Activated CD8-positive, alpha-beta memory T cell treated with anti-CD3 and anti-CD28 coated beads, Interleukin-2, amount 50 U/mL, for 48 hours (primary cell): ENCODE measurements around the gene SMTNL1.
A peak's percentile ranks its signal among the peaks of the same experiment; 100 is the strongest.

Experiments
- DNase-seq: peaks from one replicate; pipeline ENCODE4 v3.0.0-alpha.2; 2020

The SMTNL1 gene

GRCh38 chr11:57545883-57546282 lies 8.5 kb downstream of the SMTNL1 start:
- DNase-seq = no peak

GRCh38 chr11:57546451-57546850 lies 9.1 kb downstream of the SMTNL1 start:
- DNase-seq = no peak

- no peak for DNase-seq
Measured at GRCh38 chr11:57546869-57547475, 9.6 kb downstream of the SMTNL1 start.

GRCh38 chr11:57547854-57548377 lies 10.5 kb downstream of the SMTNL1 start:
- no peak for DNase-seq

- no peak for DNase-seq
Measured at GRCh38 chr11:57549983-57550382, 12.6 kb downstream of the SMTNL1 start.

- DNase-seq = no peak
Measured at GRCh38 chr11:57551941-57552340, 14.5 kb downstream of the SMTNL1 start.

GRCh38 chr11:57552479-57552878 lies 15.1 kb downstream of the SMTNL1 start:
- no peak for DNase-seq

GRCh38 chr11:57555393-57555792 lies 18.0 kb downstream of the SMTNL1 start:
- DNase-seq = no peak

- no peak for DNase-seq
Measured at GRCh38 chr11:57556041-57556440, 18.6 kb downstream of the SMTNL1 start.

- DNase-seq = no peak
Measured at GRCh38 chr11:57560146-57560545, 22.8 kb downstream of the SMTNL1 start.

GRCh38 chr11:57562596-57562995 lies 25.2 kb downstream of the SMTNL1 start:
- DNase-seq = no peak

GRCh38 chr11:57566005-57566904 lies 28.9 kb downstream of the SMTNL1 start:
- no peak for DNase-seq

- DNase-seq = no peak
Measured at GRCh38 chr11:57566905-57567514, 29.6 kb downstream of the SMTNL1 start.

- DNase-seq = peak; percentile 83
Measured at GRCh38 chr11:57567515-57568329, 30.3 kb downstream of the SMTNL1 start, which contains the start of gene UBE2L6. TSS of gene UBE2L6 (minus strand) at chr11:57567672. CDS start at chr11:57567611, 61 bp downstream.

- DNase-seq = peak; percentile 98
Measured at GRCh38 chr11:57568330-57568766, 31.0 kb downstream of the SMTNL1 start.

GRCh38 chr11:57571606-57572005 lies 34.2 kb downstream of the SMTNL1 start:
- DNase-seq = no peak

GRCh38 chr11:57574061-57574460 lies 36.7 kb downstream of the SMTNL1 start:
- DNase-seq = no peak

GRCh38 chr11:57584341-57584740 lies 46.9 kb downstream of the SMTNL1 start:
- no peak for DNase-seq

GRCh38 chr11:57585301-57585700 lies 47.9 kb downstream of the SMTNL1 start:
- no peak for DNase-seq

- DNase-seq = no peak
Measured at GRCh38 chr11:57586711-57587245, 49.4 kb downstream of the SMTNL1 start.

- DNase-seq = no peak
Measured at GRCh38 chr11:57588046-57588710, 50.8 kb downstream of the SMTNL1 start.
